Measurements from ENCODE around the gene SLC25A34. TPM values are rescaled to one million over a fixed set of nuclear protein-coding genes. Genes with fewer than 3 reads are reported as not detected.

The SLC25A34 gene
- total and polyA plus RNA-seq, 2 of the 13 experiments (the other 11 are each of a cell fraction or from before 2014, with no cell fraction given) = 0.13 to 0.18 TPM

DNA sequence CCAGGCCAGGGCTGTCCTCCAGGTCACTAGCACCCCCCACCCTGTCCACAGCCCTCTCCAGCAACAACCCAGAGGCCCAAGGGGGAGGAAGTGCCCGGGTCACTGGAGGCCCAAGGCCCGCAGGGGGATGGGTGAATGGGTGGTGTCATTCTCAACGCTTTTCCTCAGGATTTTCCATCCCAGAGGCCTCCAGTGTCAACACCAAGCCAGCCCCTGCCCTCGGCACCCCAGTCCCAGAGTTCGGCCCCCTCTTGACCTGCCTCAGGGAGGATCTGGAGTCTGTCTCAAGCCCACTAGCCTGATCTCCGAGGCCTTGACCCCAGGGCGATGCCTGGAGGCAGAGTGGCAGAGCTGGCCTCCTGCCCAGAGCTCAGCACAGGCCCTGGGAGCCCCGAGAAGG, 11.3 kb downstream of the SLC25A34 start (continued):
- TF ChIP-seq MEIS1 (CRISPR knock-in tag; IDR thresholded peaks at IDR 0.05; ENCODE audit: borderline replicate concordance) = 0 out of 2 replicates have a peak, but pooled peaks have one; percentile 53
- TF ChIP-seq AHR (CRISPR knock-in tag; IDR thresholded peaks at IDR 0.05) = no peak
- TF ChIP-seq NKX3-1 (CRISPR knock-in tag; IDR thresholded peaks at IDR 0.05) = no peak
- TF ChIP-seq CBX5 (CRISPR knock-in tag; IDR thresholded peaks at IDR 0.05; ENCODE audit: borderline replicate concordance) = peak; percentile 16; the same call in 1 of the 2 replicates
- TF ChIP-seq ZNF121 (CRISPR knock-in tag; IDR thresholded peaks at IDR 0.05) = no peak; the same call in 1 of the 2 replicates
- TF ChIP-seq KDM5B (CRISPR knock-in tag; IDR thresholded peaks at IDR 0.05; ENCODE audit: borderline replicate concordance) = no peak
- no peak for TF ChIP-seq SRF (IDR thresholded peaks at IDR 0.05; ENCODE audit: low read depth, low read length)
- TF ChIP-seq NR2F6 (IDR thresholded peaks at IDR 0.05) = peak; percentile 58
- peak; percentile 83 for TF ChIP-seq NR2F6 (CRISPR knock-in tag; IDR thresholded peaks at IDR 0.05)
- no peak for TF ChIP-seq ELK4 (CRISPR knock-in tag; IDR thresholded peaks at IDR 0.05; ENCODE audit: borderline replicate concordance)
- TF ChIP-seq DMTF1 (CRISPR knock-in tag; IDR thresholded peaks at IDR 0.05) = no peak
- TF ChIP-seq SP4 (CRISPR knock-in tag; IDR thresholded peaks at IDR 0.05) = no peak
- TF ChIP-seq, protein P1, sequence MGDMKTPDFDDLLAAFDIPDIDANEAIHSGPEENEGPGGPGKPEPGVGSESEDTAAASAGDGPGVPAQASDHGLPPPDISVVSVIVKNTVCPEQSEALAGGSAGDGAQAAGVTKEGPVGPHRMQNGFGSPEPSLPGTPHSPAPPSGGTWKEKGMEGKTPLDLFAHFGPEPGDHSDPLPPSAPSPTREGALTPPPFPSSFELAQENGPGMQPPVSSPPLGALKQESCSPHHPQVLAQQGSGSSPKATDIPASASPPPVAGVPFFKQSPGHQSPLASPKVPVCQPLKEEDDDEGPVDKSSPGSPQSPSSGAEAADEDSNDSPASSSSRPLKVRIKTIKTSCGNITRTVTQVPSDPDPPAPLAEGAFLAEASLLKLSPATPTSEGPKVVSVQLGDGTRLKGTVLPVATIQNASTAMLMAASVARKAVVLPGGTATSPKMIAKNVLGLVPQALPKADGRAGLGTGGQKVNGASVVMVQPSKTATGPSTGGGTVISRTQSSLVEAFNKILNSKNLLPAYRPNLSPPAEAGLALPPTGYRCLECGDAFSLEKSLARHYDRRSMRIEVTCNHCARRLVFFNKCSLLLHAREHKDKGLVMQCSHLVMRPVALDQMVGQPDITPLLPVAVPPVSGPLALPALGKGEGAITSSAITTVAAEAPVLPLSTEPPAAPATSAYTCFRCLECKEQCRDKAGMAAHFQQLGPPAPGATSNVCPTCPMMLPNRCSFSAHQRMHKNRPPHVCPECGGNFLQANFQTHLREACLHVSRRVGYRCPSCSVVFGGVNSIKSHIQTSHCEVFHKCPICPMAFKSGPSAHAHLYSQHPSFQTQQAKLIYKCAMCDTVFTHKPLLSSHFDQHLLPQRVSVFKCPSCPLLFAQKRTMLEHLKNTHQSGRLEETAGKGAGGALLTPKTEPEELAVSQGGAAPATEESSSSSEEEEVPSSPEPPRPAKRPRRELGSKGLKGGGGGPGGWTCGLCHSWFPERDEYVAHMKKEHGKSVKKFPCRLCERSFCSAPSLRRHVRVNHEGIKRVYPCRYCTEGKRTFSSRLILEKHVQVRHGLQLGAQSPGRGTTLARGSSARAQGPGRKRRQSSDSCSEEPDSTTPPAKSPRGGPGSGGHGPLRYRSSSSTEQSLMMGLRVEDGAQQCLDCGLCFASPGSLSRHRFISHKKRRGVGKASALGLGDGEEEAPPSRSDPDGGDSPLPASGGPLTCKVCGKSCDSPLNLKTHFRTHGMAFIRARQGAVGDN (CRISPR knock-in tag; IDR thresholded peaks at IDR 0.05) = peak; percentile 58
- TF ChIP-seq TBX3 (IDR thresholded peaks at IDR 0.05; ENCODE audit: borderline replicate concordance) = no peak
- TF ChIP-seq ZFP90 (CRISPR knock-in tag; IDR thresholded peaks at IDR 0.05; ENCODE audit: borderline replicate concordance) = no peak
- no peak for TF ChIP-seq ZC3H13 (CRISPR knock-in tag; IDR thresholded peaks at IDR 0.05)
- no peak for TF ChIP-seq IRF1 (CRISPR knock-in tag; IDR thresholded peaks at IDR 0.05; ENCODE audit: low read depth)
